Measurements from ENCODE around the gene TPD52L1. TPM values are rescaled to one million over a fixed set of nuclear protein-coding genes. Genes with fewer than 3 reads are reported as not detected.

TPD52L1 gene
- total and polyA plus RNA-seq, 2 of the 13 experiments (the other 11 are each of a cell fraction or from before 2014, with no cell fraction given), result 0.49 to 0.53 TPM

- peaks cover 2% of the 10 kb centered on the region; the same call in 1 of the 2 replicates for H3K9me3 ChIP-seq (ENCODE audit: low read length)
Observed at GRCh38 chr6:125117818-125118217, 35.8 kb upstream of the TPD52L1 start.

More at GRCh38 chr6:125117818-125118217, 35.8 kb upstream of the TPD52L1 start:
- Histone ChIP-seq H3K4me1 (ENCODE audit: insufficient read depth, low read length) (no peaks in the 10 kb centered on the region), H3K4me2 (ENCODE audit: low read depth, low read length) (no peak overlapping the region), H2AFZ (ENCODE audit: low read length) (no peak overlapping the region), H3K27me3 (ENCODE audit: control insufficient read depth in 1 of 2, insufficient read depth in 2 of 2, low read length in 2 of 2) (peaks cover 0 to 3% of the 10 kb centered on the region in 2 experiments; a peak in 2 of 5 replicates), H3K36me3 (replicated peaks in 1 of 2; ENCODE audit: control insufficient read depth in 1 of 2, insufficient read depth in 2 of 2, low read length in 2 of 2) (no peaks in the 10 kb centered on the region), H3K27ac (ENCODE audit: extremely low read length, insufficient read depth, low read length) (no peak overlapping the region), H3K4me3 (replicated peaks in 1 of 3; ENCODE audit: insufficient read depth in 1 of 3, low read depth in 2 of 3, low read length in 3 of 3) (no peak overlapping the region), H3K9ac (ENCODE audit: insufficient read depth, low read depth, low read length) (no peak overlapping the region), H4K20me1 (ENCODE audit: insufficient read depth, low read length) (no peaks in the 10 kb centered on the region), H3K79me2 (ENCODE audit: insufficient read depth, low read length) (no peaks in the 10 kb centered on the region)
- FAIRE-seq, result no peak
- ATAC-seq, result no peak
- 21% methylated on average over 3 of the region's 3 CpGs for WGBS (ENCODE audit: low lambda C conversion rate)
- POLR2A ChIA-PET, result no interaction called here
- no TSS peak for BruUV-seq (replicated peaks)
- in situ Hi-C loops (cut with HindIII; ENCODE audit: extremely low pct_ligation_motif_present, low pct_unique_long_range_greater_than_20kb) (no loop called here), intact Hi-C loops (cut with micrococcal nuclease; ENCODE audit: unreplicated experiment) (no loop called here)
- CTCF ChIA-PET (ENCODE audit: low intra/inter-chr PET ratio, low total read pairs), result no interaction called here
- no peak for DNase-seq (ENCODE audit: low spot score)
- TF ChIP-seq HNRNPUL1 (IDR thresholded peaks at IDR 0.05; ENCODE audit: low read depth, low read length) (no peak), ZNF407 (CRISPR knock-in tag; IDR thresholded peaks at IDR 0.05; ENCODE audit: not compliant biosample characterization) (no peak), SIX4 (CRISPR knock-in tag; IDR thresholded peaks at IDR 0.05) (no peak), ZNF329 (CRISPR knock-in tag; IDR thresholded peaks at IDR 0.05; ENCODE audit: low read depth) (no peak), NBN (conservative IDR thresholded peaks at IDR 0.05) (no peak), GPN1 (CRISPR knock-in tag; IDR thresholded peaks at IDR 0.05; ENCODE audit: borderline replicate concordance) (no peak)
